SK-N-MC (cell line): Measurements from ENCODE around the gene HLF.

ENCODE experiments used
- DNase-seq: peaks from one replicate; pipeline ENCODE4 v3.0.0-alpha.2; 2011; ENCODE audit warnings: low read depth, low spot score
- H3K27ac ChIP-seq: fragments of 200-600 bp; sonication (generic); 2 replicates; pipeline ENCODE4 v1.5.1; 2016; ENCODE audit warnings: mixed run types
- H3K36me3 ChIP-seq: fragments of 200-600 bp; sonication (generic); 2 replicates; pipeline ENCODE4 v1.6.1; 2017; ENCODE audit warnings: antibody characterized with exemption, low read length, mixed read lengths; ENCODE audit not compliant: insufficient read depth
- H3K4me3 ChIP-seq: fragments of 200-600 bp; sonication (generic); 2 replicates; pipeline ENCODE4 v1.5.1; 2016
- H3K9ac ChIP-seq: fragments of 200-600 bp; sonication (generic); 2 replicates; pipeline ENCODE4 v1.8.0; 2017; ENCODE audit warnings: mixed run types, mixed read lengths; ENCODE audit not compliant: insufficient read length
- H3K9me3 ChIP-seq: fragments of 200-600 bp; sonication (generic); 2 replicates; pipeline ENCODE4 v1.6.1; 2017; ENCODE audit warnings: low read depth, mild to moderate bottlenecking, antibody characterized with exemption, low read length, moderate library complexity, mixed read lengths
- EZH2 ChIP-seq: fragments of 200-600 bp; sonication (generic); IDR thresholded peaks from one replicate; pipeline ENCODE4 v1.6.1; 2017; ENCODE audit warnings: antibody characterized with exemption
- FOXP2 ChIP-seq: optimal IDR thresholded peaks from 2 replicates; pipeline ENCODE3; 2011; ENCODE audit warnings: mild to moderate bottlenecking, moderate library complexity; ENCODE audit not compliant: insufficient read depth; ENCODE audit errors: extremely low read length, control extremely low read depth
- POLR2AphosphoS5 ChIP-seq: IDR thresholded peaks from 2 replicates; pipeline ENCODE4 v1.6.1; 2012; ENCODE audit warnings: mild to moderate bottlenecking, low read depth, low read length, borderline replicate concordance

The HLF gene

GRCh38 chr17:55263569-55264277, 1.0 kb upstream of the HLF start:
- TF ChIP-seq EZH2 = no peak
- TF ChIP-seq POLR2AphosphoS5 = no peak
- no peak for TF ChIP-seq FOXP2
- Histone ChIP-seq H3K27ac (no peak overlapping the region), H3K9ac (no peak overlapping the region), H3K9me3 (no peaks in the 10 kb centered on the region), H3K36me3 (no peaks in the 10 kb centered on the region), H3K4me3 (no peak overlapping the region)
- no peak for DNase-seq

- H3K9ac ChIP-seq = no peak overlapping the region
- peak overlapping the region; percentile 78 for H3K4me3 ChIP-seq
- no peaks in the 10 kb centered on the region for H3K9me3 ChIP-seq
- TF ChIP-seq POLR2AphosphoS5 = no peak
- TF ChIP-seq FOXP2 = no peak
- no peak for TF ChIP-seq EZH2
- no peak for DNase-seq
- no peak overlapping the region for H3K27ac ChIP-seq
- H3K36me3 ChIP-seq = no peaks in the 10 kb centered on the region
Measured at GRCh38 chr17:55264278-55264644, 499 bp upstream of the HLF start.

- Histone ChIP-seq H3K27ac (no peak overlapping the region), H3K4me3 (peak overlapping the region; percentile 78), H3K9ac (peak overlapping the region; percentile 51), H3K36me3 (no peaks in the 10 kb centered on the region), H3K9me3 (no peaks in the 10 kb centered on the region)
- no peak for DNase-seq
- TF ChIP-seq EZH2 (no peak), POLR2AphosphoS5 (no peak), FOXP2 (no peak)
Measured at GRCh38 chr17:55265311-55266021, 706 bp downstream of the HLF start.

- TF ChIP-seq EZH2 (no peak), FOXP2 (no peak), POLR2AphosphoS5 (no peak)
- H3K4me3 ChIP-seq = peak overlapping the region; percentile 78; the same call in 1 of the 2 replicates
- no peak for DNase-seq
- H3K9ac ChIP-seq = no peak overlapping the region
- H3K9me3 ChIP-seq = no peaks in the 10 kb centered on the region
- no peak overlapping the region for H3K27ac ChIP-seq
- H3K36me3 ChIP-seq = no peaks in the 10 kb centered on the region
Measured at GRCh38 chr17:55266051-55266957, 1.5 kb downstream of the HLF start.

GRCh38 chr17:55266958-55267688, 2.4 kb downstream of the HLF start:
- no peak for TF ChIP-seq EZH2
- TF ChIP-seq FOXP2 = no peak
- no peak for TF ChIP-seq POLR2AphosphoS5
- Histone ChIP-seq H3K9ac (no peak overlapping the region), H3K4me3 (no peak overlapping the region), H3K36me3 (no peaks in the 10 kb centered on the region), H3K27ac (no peak overlapping the region), H3K9me3 (no peaks in the 10 kb centered on the region)
- no peak for DNase-seq

GRCh38 chr17:55267777-55268648, 3.3 kb downstream of the HLF start:
- no peak overlapping the region for H3K27ac ChIP-seq
- TF ChIP-seq EZH2 = no peak
- TF ChIP-seq FOXP2 = no peak
- no peak for TF ChIP-seq POLR2AphosphoS5
- no peak for DNase-seq

More at GRCh38 chr17:55267777-55268648, 3.3 kb downstream of the HLF start:
- Histone ChIP-seq H3K36me3 (no peaks in the 10 kb centered on the region), H3K4me3 (no peak overlapping the region), H3K9me3 (no peaks in the 10 kb centered on the region), H3K9ac (no peak overlapping the region)
